ENCODE results near the gene F2RL2.

The F2RL2 gene

GRCh38 chr5:76657091-76657490, 33.9 kb upstream of the F2RL2 start:
- Histone ChIP-seq H3K4me1 (ENCODE audit: insufficient read depth, low read length) (no peaks in the 10 kb centered on the region), H3K9ac (ENCODE audit: low read depth, low read length) (no peak overlapping the region), H3K79me2 (ENCODE audit: insufficient read depth, low read length) (no peaks in the 10 kb centered on the region), H3K9me3 (ENCODE audit: insufficient read depth, low read length, severe bottlenecking) (no peaks in the 10 kb centered on the region), H3K4me2 (ENCODE audit: insufficient read depth, low read length) (no peak overlapping the region), H3K4me3 (ENCODE audit: low read depth in 1 of 2, low read length in 2 of 2) (no peak overlapping the region), H3K27ac (ENCODE audit: low read length) (no peak overlapping the region), H3K27me3 (ENCODE audit: insufficient read depth, low read length, poor library complexity) (no peaks in the 10 kb centered on the region), H2AFZ (ENCODE audit: low read depth, low read length) (no peak overlapping the region), H4K20me1 (ENCODE audit: insufficient read depth, low read length) (no peaks in the 10 kb centered on the region), H3K36me3 (ENCODE audit: insufficient read depth, low read length) (no peaks in the 10 kb centered on the region)
- no peak for DNase-seq
- no peak for ATAC-seq (ENCODE audit: insufficient read depth, low read depth)
- no peak for TF ChIP-seq EZH2 (IDR thresholded peaks at IDR 0.05; ENCODE audit: borderline replicate concordance, low read depth, low read length, severe bottlenecking)
- no peak for TF ChIP-seq CTCF (IDR thresholded peaks at IDR 0.05; ENCODE audit: borderline replicate concordance, extremely low read depth, low read length, poor library complexity, severe bottlenecking)

- Histone ChIP-seq H3K27me3 (ENCODE audit: insufficient read depth, low read length, poor library complexity) (no peaks in the 10 kb centered on the region), H3K4me3 (ENCODE audit: low read depth in 1 of 2, low read length in 2 of 2) (no peak overlapping the region), H4K20me1 (ENCODE audit: insufficient read depth, low read length) (no peaks in the 10 kb centered on the region), H3K36me3 (ENCODE audit: insufficient read depth, low read length) (no peaks in the 10 kb centered on the region), H3K9me3 (ENCODE audit: insufficient read depth, low read length, severe bottlenecking) (peaks cover 7% of the 10 kb centered on the region), H3K4me2 (ENCODE audit: insufficient read depth, low read length) (no peak overlapping the region), H3K27ac (ENCODE audit: low read length) (no peak overlapping the region), H3K9ac (ENCODE audit: low read depth, low read length) (no peak overlapping the region), H3K79me2 (ENCODE audit: insufficient read depth, low read length) (no peaks in the 10 kb centered on the region), H2AFZ (ENCODE audit: low read depth, low read length) (no peak overlapping the region), H3K4me1 (ENCODE audit: insufficient read depth, low read length) (no peaks in the 10 kb centered on the region)
- DNase-seq: no peak
- no peak for ATAC-seq (ENCODE audit: insufficient read depth, low read depth)
- TF ChIP-seq EZH2 (IDR thresholded peaks at IDR 0.05; ENCODE audit: borderline replicate concordance, low read depth, low read length, severe bottlenecking) (no peak), CTCF (IDR thresholded peaks at IDR 0.05; ENCODE audit: borderline replicate concordance, extremely low read depth, low read length, poor library complexity, severe bottlenecking) (no peak)
These were observed 29.7 kb upstream of the F2RL2 start for GRCh38 chr5:76652809-76653414.

GRCh38 chr5:76649140-76649539, 25.9 kb upstream of the F2RL2 start:
- H4K20me1 ChIP-seq (ENCODE audit: insufficient read depth, low read length): no peaks in the 10 kb centered on the region
- no peaks in the 10 kb centered on the region for H3K4me1 ChIP-seq (ENCODE audit: insufficient read depth, low read length)
- peaks cover 7% of the 10 kb centered on the region for H3K9me3 ChIP-seq (ENCODE audit: insufficient read depth, low read length, severe bottlenecking)
- no peak overlapping the region for H3K9ac ChIP-seq (ENCODE audit: low read depth, low read length)
- H3K36me3 ChIP-seq (ENCODE audit: insufficient read depth, low read length): no peaks in the 10 kb centered on the region
- DNase-seq (no peak), ATAC-seq (ENCODE audit: insufficient read depth, low read depth) (no peak)
- H3K4me2 ChIP-seq (ENCODE audit: insufficient read depth, low read length): no peak overlapping the region
- no peak overlapping the region for H3K4me3 ChIP-seq (ENCODE audit: low read depth in 1 of 2, low read length in 2 of 2)
- TF ChIP-seq EZH2 (IDR thresholded peaks at IDR 0.05; ENCODE audit: borderline replicate concordance, low read depth, low read length, severe bottlenecking): no peak
- TF ChIP-seq CTCF (IDR thresholded peaks at IDR 0.05; ENCODE audit: borderline replicate concordance, extremely low read depth, low read length, poor library complexity, severe bottlenecking): no peak
- no peaks in the 10 kb centered on the region for H3K79me2 ChIP-seq (ENCODE audit: insufficient read depth, low read length)
- no peak overlapping the region for H2AFZ ChIP-seq (ENCODE audit: low read depth, low read length)
- H3K27ac ChIP-seq (ENCODE audit: low read length): no peak overlapping the region
- no peaks in the 10 kb centered on the region for H3K27me3 ChIP-seq (ENCODE audit: insufficient read depth, low read length, poor library complexity)
